SW 1271 (cell line): ENCODE data around the gene CDCP1.
A peak's percentile ranks its signal among the peaks of the same experiment; 100 is the strongest.
"Not testable (repeated sequence)": the region's sequence is repeated elsewhere in the genome, so short reads cannot be mapped to it uniquely, and the experiment has no call there.

Source experiments
- DNase-seq, 2 experiments: peaks; one replicate each; lab custom pipeline; 2025; lab: John Stamatoyannopoulos, UW

Gene CDCP1

GRCh38 chr3:45055411-45056143 lies 90.6 kb downstream of the CDCP1 start:
- peak in 1 of 2 experiments; percentile 19 for DNase-seq

GRCh38 chr3:45055032-45055410 lies 91.2 kb downstream of the CDCP1 start:
- no peak for DNase-seq

- no peak for DNase-seq
These were observed 91.9 kb downstream of the CDCP1 start for GRCh38 chr3:45054196-45054857.

DNA sequence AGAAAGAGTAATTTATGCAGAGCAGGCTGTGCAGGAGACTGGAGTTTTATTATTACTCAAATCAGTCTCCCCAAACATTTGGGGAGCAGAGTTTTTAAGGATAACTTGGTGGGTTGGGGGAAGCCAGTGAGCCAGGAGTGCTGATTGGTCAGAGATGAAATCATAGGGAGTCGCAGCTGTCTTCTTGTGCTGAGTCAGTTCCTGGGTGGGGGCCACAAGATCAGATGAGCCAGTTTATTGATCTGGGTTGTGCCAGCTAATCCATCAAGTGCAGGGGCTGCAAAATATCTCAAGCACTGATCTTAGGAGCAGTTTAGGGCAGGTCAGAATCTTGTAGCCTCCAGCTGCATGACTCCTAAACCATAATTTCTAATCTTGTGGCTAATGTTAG lies 92.4 kb downstream of the CDCP1 start:
- DNase-seq = not testable (repeated sequence)

DNA sequence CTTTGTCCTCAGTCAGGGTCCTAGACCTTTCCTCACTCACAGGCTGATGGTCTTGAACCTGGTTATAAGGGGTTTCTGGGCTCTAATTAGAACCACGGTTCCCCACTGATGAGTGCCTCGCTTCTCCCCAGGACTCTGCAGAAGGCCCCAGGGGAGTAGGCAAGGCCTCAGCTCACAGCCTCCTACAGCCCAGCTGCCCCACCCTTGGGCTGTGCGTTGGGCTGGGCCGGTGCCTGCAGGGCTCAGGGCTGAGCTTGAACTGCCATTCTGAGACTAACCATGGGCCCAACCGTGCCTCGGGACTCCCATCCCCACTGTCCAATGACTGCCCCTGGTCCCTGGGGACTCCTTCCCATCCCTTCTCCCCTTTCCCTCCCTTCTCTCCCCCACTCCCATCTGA lies 94.5 kb downstream of the CDCP1 start:
- DNase-seq = no peak

- DNase-seq = no peak
These were observed 96.4 kb downstream of the CDCP1 start for GRCh38 chr3:45049807-45050206.

GRCh38 chr3:45048244-45048643 lies 97.9 kb downstream of the CDCP1 start:
- DNase-seq = no peak

GRCh38 chr3:45043728-45044299 lies 102.4 kb downstream of the CDCP1 start:
- peak in 1 of 2 experiments; percentile 8 for DNase-seq

- DNase-seq = no peak
These were observed 104.0 kb downstream of the CDCP1 start for GRCh38 chr3:45042162-45042561.

DNA sequence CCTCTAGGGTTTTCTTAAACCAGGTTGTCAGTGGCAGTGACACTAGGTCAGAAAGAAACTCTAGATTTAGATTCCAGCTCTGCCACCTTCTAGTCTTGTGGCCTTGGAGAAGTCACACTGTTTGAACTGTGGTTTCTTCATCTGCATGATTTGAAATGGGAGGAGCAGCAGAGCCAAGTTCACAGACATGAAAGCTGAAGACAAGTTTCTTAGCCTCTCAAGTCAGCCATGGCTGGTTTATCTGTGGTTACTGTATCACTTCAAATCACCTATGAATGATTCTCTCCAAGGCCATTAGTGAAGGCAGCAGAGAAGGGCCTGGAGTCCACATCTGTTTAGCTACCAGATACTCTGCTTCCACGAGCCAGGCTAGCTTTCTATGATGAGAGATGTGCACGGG lies 104.5 kb downstream of the CDCP1 start:
- DNase-seq = no peak

GRCh38 chr3:45037720-45038455 lies 108.3 kb downstream of the CDCP1 start:
- peak; percentile 35 to 87 for DNase-seq

DNA sequence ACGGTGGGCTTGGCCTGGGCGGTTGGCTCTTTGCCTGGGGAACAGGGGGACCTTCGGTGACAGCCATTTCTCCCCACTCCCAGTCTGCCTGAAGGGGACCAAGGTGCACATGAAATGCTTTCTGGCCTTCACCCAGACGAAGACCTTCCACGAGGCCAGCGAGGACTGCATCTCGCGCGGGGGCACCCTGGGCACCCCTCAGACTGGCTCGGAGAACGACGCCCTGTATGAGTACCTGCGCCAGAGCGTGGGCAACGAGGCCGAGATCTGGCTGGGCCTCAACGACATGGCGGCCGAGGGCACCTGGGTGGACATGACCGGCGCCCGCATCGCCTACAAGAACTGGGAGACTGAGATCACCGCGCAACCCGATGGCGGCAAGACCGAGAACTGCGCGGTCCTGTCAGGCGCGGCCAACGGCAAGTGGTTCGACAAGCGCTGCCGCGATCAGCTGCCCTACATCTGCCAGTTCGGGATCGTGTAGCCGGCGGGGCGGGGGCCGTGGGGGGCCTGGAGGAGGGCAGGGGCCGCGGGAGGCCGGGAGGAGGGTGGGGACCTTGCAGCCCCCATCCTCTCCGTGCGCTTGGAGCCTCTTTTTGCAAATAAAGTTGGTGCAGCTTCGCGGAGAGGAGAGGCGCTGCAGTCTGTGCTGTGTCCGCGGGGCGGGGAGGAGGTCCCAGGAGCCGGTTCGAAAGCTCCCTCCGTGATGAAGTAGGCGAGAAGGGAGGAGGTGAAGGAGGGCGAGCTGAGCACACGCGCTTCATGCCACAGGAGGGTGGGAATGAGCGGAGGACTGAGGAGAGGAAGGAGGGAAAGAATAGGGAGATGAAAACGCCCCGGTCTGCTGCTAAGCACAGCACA lies 110.5 kb downstream of the CDCP1 start:
- DNase-seq = no peak

- no peak for DNase-seq
These were observed 111.4 kb downstream of the CDCP1 start for GRCh38 chr3:45034612-45035252.

GRCh38 chr3:45033791-45034190 lies 112.4 kb downstream of the CDCP1 start:
- DNase-seq = no peak
